ENCODE measurements around the gene FBXL16. TPM values are rescaled to one million over a fixed set of nuclear protein-coding genes. Genes with fewer than 3 reads are reported as not detected.
A peak's percentile ranks its signal among the peaks of the same experiment; 100 is the strongest.

The FBXL16 gene
- total RNA-seq, 2 donors from 2014 or later = 0.26 TPM; not detected in 1

DNA sequence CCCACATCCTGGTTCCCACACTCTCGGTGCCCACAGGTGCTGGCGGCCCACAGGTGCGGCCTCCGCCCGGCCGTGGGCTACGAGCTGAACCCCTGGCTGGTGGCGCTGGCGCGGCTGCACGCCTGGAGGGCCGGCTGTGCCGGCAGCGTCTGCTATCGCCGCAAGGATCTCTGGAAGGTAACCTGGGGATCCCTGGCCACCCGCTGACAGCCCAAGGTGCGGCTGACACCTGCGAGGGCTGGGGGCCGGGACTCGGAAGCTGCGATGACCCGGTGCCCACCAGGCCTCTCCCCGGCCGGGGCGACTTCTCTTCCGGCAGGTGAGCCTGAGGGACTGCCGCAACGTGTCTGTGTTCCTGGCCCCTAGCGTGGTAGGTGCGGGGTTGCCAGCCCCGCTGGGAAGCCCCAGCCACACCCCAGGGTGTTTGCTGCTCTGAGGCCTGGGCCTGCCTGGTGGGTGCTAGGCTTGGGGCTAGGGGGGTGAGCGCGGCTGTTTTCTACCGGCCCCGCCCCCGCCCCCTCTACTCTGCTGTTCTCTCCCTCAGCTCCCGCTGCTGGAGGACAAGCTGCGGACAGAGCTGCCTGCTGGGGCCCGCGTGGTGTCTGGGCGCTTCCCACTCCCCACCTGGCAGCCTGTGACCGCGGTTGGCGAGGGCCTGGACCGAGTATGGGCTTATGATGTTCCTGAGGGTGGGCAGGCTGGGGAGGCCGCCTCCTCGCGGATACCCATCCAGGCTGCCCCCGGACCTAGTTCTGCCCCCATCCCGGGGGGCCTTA is 16.4 kb upstream of the FBXL16 start:
- DNase-seq (ENCODE audit: low spot score) = no peak
- H3K27ac Mint-ChIP-seq = no peak overlapping the region
- H3K4me1 Mint-ChIP-seq (ENCODE audit: low read depth in 2 of 2) = peaks cover 0 to 15% of the 10 kb centered on the region in 2 donors
- ATAC-seq = no peak
- H3K4me3 Mint-ChIP-seq = peak overlapping the region; percentile 49
- no peaks in the 10 kb centered on the region for H3K27me3 Mint-ChIP-seq
- H3K9me3 Mint-ChIP-seq = no peaks in the 10 kb centered on the region
- H3K36me3 Mint-ChIP-seq = no peaks in the 10 kb centered on the region

GRCh38 chr16:720990-721764 is 15.6 kb upstream of the FBXL16 start, which contains the start of gene ANTKMT:
TSS of gene ANTKMT (plus strand) at chr16:721146. CDS start at chr16:721275, 129 bp downstream.
- peak; percentile 83 to 90 for ATAC-seq
- Mint-ChIP-seq H3K27me3 (no peaks in the 10 kb centered on the region), H3K9me3 (no peaks in the 10 kb centered on the region), H3K4me1 (ENCODE audit: low read depth in 2 of 2) (peaks cover 0 to 15% of the 10 kb centered on the region in 2 donors), H3K27ac (peak within 1 kb of the TSS; percentile 41 to 57), H3K4me3 (peak within 1 kb of the TSS; percentile 79), H3K36me3 (no peaks in the 10 kb centered on the region)
- peak; percentile 88 for DNase-seq (ENCODE audit: low spot score)

DNA sequence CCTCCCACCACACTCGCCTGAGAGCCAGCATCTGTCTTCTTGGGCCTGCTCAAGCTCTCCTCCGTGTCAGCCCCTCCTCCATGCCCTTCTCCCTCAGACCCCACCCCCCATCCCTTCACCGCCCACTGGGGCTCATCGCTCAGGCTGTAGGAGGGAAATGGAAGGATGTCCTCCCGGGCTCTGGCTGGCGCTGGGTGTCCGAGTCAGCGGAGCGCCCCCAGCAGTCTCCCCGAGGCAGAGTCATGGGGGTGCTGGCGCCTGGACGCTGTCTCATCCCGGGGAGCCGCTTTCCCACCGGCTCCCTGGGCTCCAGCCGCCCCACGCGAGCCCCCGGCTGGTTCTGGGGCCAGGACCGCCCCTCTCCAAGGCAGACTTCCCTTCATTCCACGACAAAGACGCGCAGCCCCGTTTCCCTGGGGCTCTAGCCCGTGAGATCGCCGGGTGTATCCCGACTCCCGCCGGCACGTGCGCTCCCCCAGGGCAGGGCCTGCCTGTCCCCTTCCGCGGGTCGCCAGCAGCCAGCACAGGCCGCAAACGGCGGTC is 14.9 kb upstream of the FBXL16 start:
- peak overlapping the region; percentile 41 to 57 for H3K27ac Mint-ChIP-seq
- no peaks in the 10 kb centered on the region for H3K9me3 Mint-ChIP-seq
- DNase-seq (ENCODE audit: low spot score) (no peak), ATAC-seq (peak; percentile 29 to 37)
- H3K4me1 Mint-ChIP-seq (ENCODE audit: low read depth in 2 of 2) = peaks cover 0 to 15% of the 10 kb centered on the region in 2 donors
- H3K36me3 Mint-ChIP-seq = no peaks in the 10 kb centered on the region
- peak overlapping the region; percentile 79 for H3K4me3 Mint-ChIP-seq
- no peaks in the 10 kb centered on the region for H3K27me3 Mint-ChIP-seq

GRCh38 chr16:719815-720446 is 14.3 kb upstream of the FBXL16 start:
- DNase-seq (ENCODE audit: low spot score) (no peak), ATAC-seq (no peak)
- Mint-ChIP-seq H3K4me1 (ENCODE audit: low read depth in 2 of 2) (peaks cover 0 to 15% of the 10 kb centered on the region in 2 donors), H3K9me3 (no peaks in the 10 kb centered on the region), H3K36me3 (no peaks in the 10 kb centered on the region), H3K4me3 (peak overlapping the region; percentile 79), H3K27ac (peak overlapping the region; percentile 41 to 57), H3K27me3 (no peaks in the 10 kb centered on the region)

GRCh38 chr16:718922-719321 is 13.3 kb upstream of the FBXL16 start:
- Mint-ChIP-seq H3K27me3 (no peaks in the 10 kb centered on the region), H3K9me3 (no peaks in the 10 kb centered on the region), H3K36me3 (no peaks in the 10 kb centered on the region), H3K4me3 (peak overlapping the region; percentile 79), H3K27ac (no peak overlapping the region), H3K4me1 (ENCODE audit: low read depth in 2 of 2) (peaks cover 0 to 15% of the 10 kb centered on the region in 2 donors)
- no peak for DNase-seq (ENCODE audit: low spot score)
- ATAC-seq = no peak

GRCh38 chr16:718389-718788 is 12.8 kb upstream of the FBXL16 start:
- no peak overlapping the region for H3K4me3 Mint-ChIP-seq
- ATAC-seq = no peak
- no peak for DNase-seq (ENCODE audit: low spot score)
- no peaks in the 10 kb centered on the region for H3K27me3 Mint-ChIP-seq
- no peak overlapping the region for H3K27ac Mint-ChIP-seq
- H3K9me3 Mint-ChIP-seq = no peaks in the 10 kb centered on the region
- H3K4me1 Mint-ChIP-seq (ENCODE audit: low read depth in 2 of 2) = peaks cover 0 to 15% of the 10 kb centered on the region in 2 donors
- no peaks in the 10 kb centered on the region for H3K36me3 Mint-ChIP-seq

- no peak overlapping the region for H3K27ac Mint-ChIP-seq
- peaks cover 0 to 2% of the 10 kb centered on the region in 2 donors for H3K27me3 Mint-ChIP-seq
- no peaks in the 10 kb centered on the region for H3K36me3 Mint-ChIP-seq
- H3K4me3 Mint-ChIP-seq = no peak overlapping the region
- DNase-seq (ENCODE audit: low spot score) = no peak
- no peaks in the 10 kb centered on the region for H3K9me3 Mint-ChIP-seq
- H3K4me1 Mint-ChIP-seq (ENCODE audit: low read depth in 2 of 2) = peaks cover 0 to 16% of the 10 kb centered on the region in 2 donors
- no peak for ATAC-seq
These were observed 12.0 kb upstream of the FBXL16 start for GRCh38 chr16:717450-718245.

DNA sequence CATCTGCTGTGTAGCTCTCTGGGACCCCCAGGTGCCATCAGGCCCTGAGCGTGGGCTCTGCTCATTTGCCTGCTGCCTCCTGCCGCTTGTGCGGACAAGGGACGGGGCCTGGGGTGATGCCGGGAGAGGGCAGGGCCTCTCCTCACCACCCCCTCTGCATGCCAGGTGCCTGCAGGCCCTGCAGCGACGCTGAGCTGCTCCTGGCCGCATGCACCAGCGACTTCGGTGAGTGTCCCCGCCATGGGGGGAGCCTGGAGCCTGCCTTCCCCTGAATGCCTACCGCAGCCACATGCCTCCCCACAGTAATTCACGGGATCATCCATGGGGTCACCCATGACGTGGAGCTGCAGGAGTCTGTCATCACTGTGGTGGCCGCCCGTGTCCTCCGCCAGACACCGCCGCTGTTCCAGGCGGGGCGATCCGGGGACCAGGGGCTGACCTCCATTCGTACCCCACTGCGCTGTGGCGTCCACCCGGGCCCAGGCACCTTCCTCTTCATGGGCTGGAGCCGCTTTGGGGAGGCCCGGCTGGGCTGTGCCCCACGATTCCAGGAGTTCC is 11.2 kb upstream of the FBXL16 start:
- no peak for DNase-seq (ENCODE audit: low spot score)
- peaks cover 0 to 3% of the 10 kb centered on the region in 2 donors for H3K27me3 Mint-ChIP-seq
- peak overlapping the region; percentile 30 for H3K4me3 Mint-ChIP-seq
- no peak overlapping the region for H3K27ac Mint-ChIP-seq
- H3K36me3 Mint-ChIP-seq = no peaks in the 10 kb centered on the region
- no peak for ATAC-seq
- H3K4me1 Mint-ChIP-seq (ENCODE audit: low read depth in 2 of 2) = peaks cover 0 to 16% of the 10 kb centered on the region in 2 donors
- no peaks in the 10 kb centered on the region for H3K9me3 Mint-ChIP-seq

- no peak for ATAC-seq
- H3K27me3 Mint-ChIP-seq = peaks cover 0 to 3% of the 10 kb centered on the region in 2 donors
- DNase-seq (ENCODE audit: low spot score) = no peak
- peak overlapping the region; percentile 30 for H3K4me3 Mint-ChIP-seq
- peaks cover 0 to 16% of the 10 kb centered on the region in 2 donors for H3K4me1 Mint-ChIP-seq (ENCODE audit: low read depth in 2 of 2)
- H3K9me3 Mint-ChIP-seq = no peaks in the 10 kb centered on the region
- no peaks in the 10 kb centered on the region for H3K36me3 Mint-ChIP-seq
- no peak overlapping the region for H3K27ac Mint-ChIP-seq
These were observed 10.6 kb upstream of the FBXL16 start for GRCh38 chr16:716200-716568.

GRCh38 chr16:715477-716199 is 10.0 kb upstream of the FBXL16 start:
- H3K27me3 Mint-ChIP-seq = peaks cover 0 to 3% of the 10 kb centered on the region in 2 donors
- no peaks in the 10 kb centered on the region for H3K36me3 Mint-ChIP-seq
- DNase-seq (ENCODE audit: low spot score) (no peak), ATAC-seq (peak; percentile 34)
- peaks cover 0 to 16% of the 10 kb centered on the region in 2 donors for H3K4me1 Mint-ChIP-seq (ENCODE audit: low read depth in 2 of 2)
- no peak overlapping the region for H3K27ac Mint-ChIP-seq
- H3K9me3 Mint-ChIP-seq = no peaks in the 10 kb centered on the region
- peak overlapping the region; percentile 30 for H3K4me3 Mint-ChIP-seq

DNA sequence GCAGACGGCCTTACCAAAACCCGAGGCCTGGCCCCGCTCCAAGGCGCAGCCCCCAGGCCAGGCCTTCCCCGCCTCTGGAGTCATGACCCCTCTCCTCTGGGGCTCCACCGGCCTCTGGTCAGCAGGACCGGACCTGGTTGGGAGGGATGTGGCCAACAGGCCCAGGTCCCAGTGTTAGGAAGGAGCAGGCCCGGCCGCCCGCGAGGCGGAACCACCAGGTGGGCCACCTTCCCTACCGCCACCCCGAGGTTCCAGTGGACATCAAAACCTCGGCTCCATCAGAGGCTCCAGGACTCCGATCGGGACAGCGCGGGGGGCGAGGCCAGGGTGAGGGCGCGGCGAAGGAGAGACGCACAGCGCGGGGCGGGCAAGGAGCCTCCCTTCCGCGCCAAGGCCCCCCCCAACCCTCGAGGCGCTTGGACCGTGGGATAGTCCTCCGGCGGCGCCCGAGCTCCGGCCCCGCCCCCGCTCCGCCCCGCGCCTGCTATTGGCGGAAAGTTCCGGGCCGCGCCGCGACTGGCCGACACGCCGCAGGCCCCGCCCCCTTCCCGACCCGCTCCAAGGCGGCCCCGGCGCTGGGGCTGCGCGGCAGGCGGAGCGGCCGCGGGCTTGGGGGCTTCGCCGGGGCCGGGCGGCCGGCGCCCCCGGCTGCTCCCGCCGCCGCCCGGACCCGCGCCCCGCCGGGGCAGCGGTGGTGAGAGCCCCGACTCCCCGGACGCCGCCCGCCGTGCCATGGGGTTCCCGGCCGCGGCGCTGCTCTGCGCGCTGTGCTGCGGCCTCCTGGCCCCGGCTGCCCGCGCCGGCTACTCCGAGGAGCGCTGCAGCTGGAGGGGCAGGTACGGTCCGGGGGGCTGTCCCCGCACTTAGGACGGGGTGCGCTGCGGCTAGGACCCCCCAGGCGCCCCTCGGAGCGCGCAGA is 9.2 kb upstream of the FBXL16 start, which contains the start of gene METRN:
Gene METRN, plus strand, starts transcription at position 561 of the 919 bp plus-strand sequence. Its CDS starts 172 bp downstream, at position 733.
- ATAC-seq (peak; percentile 92 to 96), DNase-seq (ENCODE audit: low spot score) (peak; percentile 94)
- Mint-ChIP-seq H3K27me3 (peaks cover 0 to 3% of the 10 kb centered on the region in 2 donors), H3K36me3 (no peaks in the 10 kb centered on the region), H3K4me3 (peak within 1 kb of the TSS; percentile 30), H3K9me3 (no peaks in the 10 kb centered on the region), H3K4me1 (ENCODE audit: low read depth in 2 of 2) (peaks cover 0 to 11% of the 10 kb centered on the region in 2 donors), H3K27ac (no peak within 1 kb of the TSS)

Data from natural killer cell treated with Interleukin-12 subunit alpha and Interleukin-12 subunit beta and Interleukin-15 and Interleukin-18, amount 100 ng/mL, for 72 hours (primary cell).